Activated CD8-positive, alpha-beta T cell treated with anti-CD3 and anti-CD28 coated beads for 36 hours (primary cell): ENCODE data around the gene TCP11. TPM values are rescaled to one million over a fixed set of nuclear protein-coding genes. Genes with fewer than 3 reads are reported as not detected.
"Not testable (repeated sequence)": the region's sequence is repeated elsewhere in the genome, so short reads cannot be mapped to it uniquely, and the experiment has no call there.

Source experiments
- ATAC-seq: fragments of 200-7000 bp; cut with Tn5 transposase; one replicate; pipeline ENCODE4 v1.10.0; 2021; ENCODE audit warnings: mild to moderate bottlenecking, moderate library complexity
- CTCF ChIA-PET: fragments of 350-600 bp; sonication (Branson Sonifier 250); formaldehyde crosslinking; loops from one replicate; lab custom pipeline; 2021; ENCODE audit warnings: antibody characterized with exemption; lab: Charles Lee
- POLR2A ChIA-PET: fragments of 350-600 bp; sonication (Branson Sonifier 250); formaldehyde crosslinking; loops from one replicate; lab custom pipeline; 2021; ENCODE audit warnings: antibody characterized with exemption; lab: Charles Lee
- DNase-seq: peaks from one replicate; pipeline ENCODE4 v3.0.0-alpha.2; 2020
- H3K27ac Mint-ChIP-seq: one replicate; pipeline ENCODE4 v1.8.0; 2021; ENCODE audit warnings: mild to moderate bottlenecking, mixed read lengths
- H3K27me3 Mint-ChIP-seq: one replicate; pipeline ENCODE4 v1.8.0; 2021; ENCODE audit warnings: mixed read lengths
- H3K36me3 Mint-ChIP-seq: one replicate; pipeline ENCODE4 v1.8.0; 2021; ENCODE audit warnings: low read depth, mixed read lengths
- H3K4me1 Mint-ChIP-seq: one replicate; pipeline ENCODE4 v1.8.0; 2021; ENCODE audit warnings: low read depth, mixed read lengths
- H3K4me3 Mint-ChIP-seq: one replicate; pipeline ENCODE4 v1.8.0; 2021; ENCODE audit warnings: mild to moderate bottlenecking, moderate library complexity, mixed read lengths
- H3K9me3 Mint-ChIP-seq: one replicate; pipeline ENCODE4 v1.8.0; 2021; ENCODE audit warnings: mixed read lengths
- intact Hi-C: fragments of 100-400 bp; cut with micrococcal nuclease; formaldehyde crosslinking; loops from one replicate; pipeline ENCODE4 v1.10.0; 2022
- total RNA-seq, 2 experiments: library from RNA; stranded (reverse); gene quantifications; one replicate each; pipeline ENCODE4 v1.2.3, GENCODE V29; 2021
- TF ChIP-seq, protein P1 (sequence below): fragments of 200-600 bp; IDR thresholded peaks from one replicate; pipeline ENCODE4 v1.8.0; 2022; ENCODE audit warnings: antibody characterized with exemption, mild to moderate bottlenecking

Gene TCP11
- total RNA-seq, 2 experiments from 2014 or later: not detected

GRCh38 chr6:35140639-35141006 is 516 bp downstream of the TCP11 start:
- Mint-ChIP-seq H3K4me3 (peak overlapping the region; percentile 12), H3K9me3 (no peaks in the 10 kb centered on the region), H3K36me3 (no peaks in the 10 kb centered on the region), H3K27me3 (peaks cover 13% of the 10 kb centered on the region), H3K27ac (no peak overlapping the region), H3K4me1 (peaks cover 13% of the 10 kb centered on the region)
- intact Hi-C loops: loop anchor here (5.0 kb wide), 2 partner anchors 102 to 153 kb away; no protein-coding TSS in a partner anchor
- ChIA-PET CTCF (interaction anchor here (0.5 to 3.9 kb wide), 49 partner anchors 8 to 985 kb away, joined by 3 to 70 read pairs (median 7); partner anchors contain the start of genes BLTP3A and TAF11), POLR2A (no interaction called here)
- DNase-seq: no peak
- TF ChIP-seq, protein P1, sequence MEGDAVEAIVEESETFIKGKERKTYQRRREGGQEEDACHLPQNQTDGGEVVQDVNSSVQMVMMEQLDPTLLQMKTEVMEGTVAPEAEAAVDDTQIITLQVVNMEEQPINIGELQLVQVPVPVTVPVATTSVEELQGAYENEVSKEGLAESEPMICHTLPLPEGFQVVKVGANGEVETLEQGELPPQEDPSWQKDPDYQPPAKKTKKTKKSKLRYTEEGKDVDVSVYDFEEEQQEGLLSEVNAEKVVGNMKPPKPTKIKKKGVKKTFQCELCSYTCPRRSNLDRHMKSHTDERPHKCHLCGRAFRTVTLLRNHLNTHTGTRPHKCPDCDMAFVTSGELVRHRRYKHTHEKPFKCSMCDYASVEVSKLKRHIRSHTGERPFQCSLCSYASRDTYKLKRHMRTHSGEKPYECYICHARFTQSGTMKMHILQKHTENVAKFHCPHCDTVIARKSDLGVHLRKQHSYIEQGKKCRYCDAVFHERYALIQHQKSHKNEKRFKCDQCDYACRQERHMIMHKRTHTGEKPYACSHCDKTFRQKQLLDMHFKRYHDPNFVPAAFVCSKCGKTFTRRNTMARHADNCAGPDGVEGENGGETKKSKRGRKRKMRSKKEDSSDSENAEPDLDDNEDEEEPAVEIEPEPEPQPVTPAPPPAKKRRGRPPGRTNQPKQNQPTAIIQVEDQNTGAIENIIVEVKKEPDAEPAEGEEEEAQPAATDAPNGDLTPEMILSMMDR: no peak
- ATAC-seq: no peak

DNA sequence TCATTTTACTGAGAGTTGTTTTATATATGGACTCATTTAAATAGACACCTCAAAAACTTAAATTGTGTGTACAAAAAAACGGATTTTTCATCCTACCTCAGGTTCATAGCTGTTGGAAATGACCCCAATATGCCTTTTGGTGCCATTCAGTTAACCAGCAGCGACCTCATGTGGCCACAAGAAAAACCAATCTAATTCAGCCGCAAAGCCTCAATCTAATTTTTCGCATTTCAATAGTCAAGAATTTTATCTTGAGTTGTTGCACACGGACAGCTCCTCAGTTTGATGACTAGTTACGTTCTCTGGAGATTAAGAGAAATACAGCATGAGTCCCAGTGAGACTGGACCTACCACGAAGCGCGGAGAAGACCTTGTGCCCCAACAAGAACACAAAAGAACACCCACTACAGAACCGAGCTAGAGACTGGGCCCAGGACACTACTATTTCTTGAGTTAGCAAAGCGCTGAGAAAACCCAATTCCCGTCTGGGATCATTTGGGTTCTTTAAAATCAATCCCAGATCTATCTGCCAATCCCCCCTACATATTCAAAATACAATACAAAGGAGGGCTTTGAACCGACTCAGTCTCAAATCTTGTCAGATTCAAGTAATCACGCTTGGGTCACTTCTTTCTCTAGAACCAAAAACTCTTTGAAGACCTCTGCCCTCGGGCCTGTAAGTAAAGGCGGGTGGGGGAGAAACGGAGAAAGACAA is 1.1 kb downstream of the TCP11 start:
- Mint-ChIP-seq H3K27me3 (peaks cover 13% of the 10 kb centered on the region), H3K4me3 (peak overlapping the region; percentile 12), H3K36me3 (no peaks in the 10 kb centered on the region), H3K9me3 (no peaks in the 10 kb centered on the region), H3K27ac (no peak overlapping the region), H3K4me1 (peaks cover 13% of the 10 kb centered on the region)
- peak; percentile 73 for ATAC-seq
- CTCF ChIA-PET: interaction anchor here (0.5 to 3.9 kb wide), 75 partner anchors 8 to 984 kb away, joined by 3 to 70 read pairs (median 4); partner anchors contain the start of genes BLTP3A and TAF11
- POLR2A ChIA-PET: no interaction called here
- intact Hi-C loops: loop anchor here (5.0 kb wide), 2 partner anchors 102 to 153 kb away; no protein-coding TSS in a partner anchor
- DNase-seq: peak; percentile 68
- TF ChIP-seq, protein P1: peak; percentile 91

DNA sequence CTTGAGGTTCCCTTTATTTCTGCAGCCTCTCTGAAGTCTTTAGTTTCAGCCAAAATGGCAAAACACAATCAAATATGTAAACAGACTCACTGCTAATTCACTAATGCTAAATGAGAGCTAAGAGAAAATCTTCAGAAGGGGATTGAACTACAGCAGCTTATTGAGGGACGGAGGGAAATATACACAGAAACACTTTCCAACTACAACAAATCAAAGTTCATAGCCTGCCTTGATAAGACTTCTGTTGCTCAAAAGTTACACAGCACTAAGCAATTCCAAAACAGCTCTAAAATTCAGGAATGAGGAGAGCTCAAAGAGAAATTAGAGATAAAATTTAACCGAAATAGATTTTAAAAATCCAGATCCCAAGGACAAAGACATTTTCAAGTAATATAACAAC is 1.7 kb downstream of the TCP11 start:
- Mint-ChIP-seq H3K4me1 (peaks cover 13% of the 10 kb centered on the region), H3K9me3 (no peaks in the 10 kb centered on the region), H3K36me3 (no peaks in the 10 kb centered on the region), H3K4me3 (no peak overlapping the region), H3K27ac (no peak overlapping the region), H3K27me3 (peaks cover 13% of the 10 kb centered on the region)
- no peak for ATAC-seq
- CTCF ChIA-PET: interaction anchor here (0.7 to 3.9 kb wide), 73 partner anchors 9 to 724 kb away, joined by 3 to 70 read pairs (median 5); partner anchors contain the start of genes BLTP3A and TAF11
- intact Hi-C loops: no loop called here
- DNase-seq: no peak
- POLR2A ChIA-PET: no interaction called here
- TF ChIP-seq, protein P1: no peak

DNA sequence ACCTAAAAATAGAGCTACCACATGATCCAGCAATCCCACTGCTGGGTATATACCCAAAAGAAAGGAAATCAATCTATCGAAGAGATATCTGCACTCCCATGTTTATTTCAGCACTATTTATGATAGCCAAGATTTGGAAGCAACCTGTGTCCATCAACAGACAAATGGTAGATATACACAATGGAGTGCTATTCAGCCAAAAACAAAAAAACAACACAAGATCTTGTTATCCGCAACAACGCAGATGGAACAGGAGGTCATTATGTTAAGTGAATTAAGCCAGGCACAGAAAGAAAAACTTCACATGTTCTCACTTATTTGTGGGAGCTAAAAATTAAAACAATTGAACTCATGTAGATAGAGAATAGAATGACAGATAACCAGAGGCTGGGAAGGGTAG is 2.9 kb downstream of the TCP11 start:
- H3K4me3 Mint-ChIP-seq, POLR2A ChIA-PET, DNase-seq, H3K27ac Mint-ChIP-seq, H3K9me3 Mint-ChIP-seq, ATAC-seq, intact Hi-C loops, H3K36me3 Mint-ChIP-seq: not testable (repeated sequence)
- CTCF ChIA-PET: interaction anchor here (1.6 to 3.9 kb wide), 2 partner anchors 10 to 152 kb away, joined by 3 to 70 read pairs; no protein-coding TSS in a partner anchor
- H3K4me1 Mint-ChIP-seq: peaks cover 13% of the 10 kb centered on the region
- H3K27me3 Mint-ChIP-seq: peaks cover 13% of the 10 kb centered on the region

GRCh38 chr6:35136185-35136584 is 5.0 kb downstream of the TCP11 start:
- intact Hi-C loops: no loop called here
- Mint-ChIP-seq H3K36me3 (no peaks in the 10 kb centered on the region), H3K27ac (no peak overlapping the region), H3K4me1 (peaks cover 11% of the 10 kb centered on the region), H3K4me3 (no peak overlapping the region), H3K9me3 (no peaks in the 10 kb centered on the region), H3K27me3 (peaks cover 9% of the 10 kb centered on the region)
- ATAC-seq (no peak), DNase-seq (no peak)
- ChIA-PET POLR2A (no interaction called here), CTCF (no interaction called here)
- TF ChIP-seq, protein P1: no peak
